Mammary epithelial cell (primary cell): Measurements from ENCODE around the gene P2RX1.

Source experiments
- EZH2 ChIP-seq: IDR thresholded peaks from 2 replicates; pipeline ENCODE4 v1.6.1; 2012; ENCODE audit warnings: low read length, inconsistent platforms, borderline replicate concordance
- TF ChIP-seq, protein P1 (sequence below), 2 donors: IDR thresholded peaks in 1 of 2; conservative IDR thresholded peaks in 1 of 2; 2 replicates each; pipeline ENCODE4 v1.5.1; 2011 to 2012; ENCODE audit warnings: inconsistent platforms in 2 of 2, low read length in 2 of 2, mild to moderate bottlenecking in 2 of 2, control low read depth in 1 of 2, low read depth in 1 of 2; ENCODE audit not compliant: insufficient read depth in 1 of 2; ENCODE audit errors: extremely low read depth in 1 of 2

DNA sequence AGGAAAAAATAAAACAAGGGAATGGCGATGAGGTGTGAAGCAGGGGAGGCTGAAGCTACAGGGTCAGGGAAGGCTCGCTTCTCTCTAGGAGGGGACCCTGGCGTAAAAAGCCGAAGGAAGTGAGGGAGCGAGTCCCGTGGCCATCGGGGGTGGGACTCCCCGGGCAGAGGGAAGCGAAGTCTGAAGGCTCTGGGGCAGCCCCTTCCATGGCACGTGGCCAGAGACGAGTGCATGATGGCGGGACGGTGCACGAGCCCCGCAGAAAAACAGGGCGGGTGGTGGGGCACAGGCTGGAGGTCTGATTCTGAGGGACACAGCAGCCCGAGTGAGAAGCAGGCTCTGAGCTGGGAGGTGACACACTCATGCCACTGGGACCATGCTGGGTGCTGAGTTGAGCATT is 49.2 kb downstream of the P2RX1 start:
- no peak for TF ChIP-seq EZH2
- TF ChIP-seq, protein P1, sequence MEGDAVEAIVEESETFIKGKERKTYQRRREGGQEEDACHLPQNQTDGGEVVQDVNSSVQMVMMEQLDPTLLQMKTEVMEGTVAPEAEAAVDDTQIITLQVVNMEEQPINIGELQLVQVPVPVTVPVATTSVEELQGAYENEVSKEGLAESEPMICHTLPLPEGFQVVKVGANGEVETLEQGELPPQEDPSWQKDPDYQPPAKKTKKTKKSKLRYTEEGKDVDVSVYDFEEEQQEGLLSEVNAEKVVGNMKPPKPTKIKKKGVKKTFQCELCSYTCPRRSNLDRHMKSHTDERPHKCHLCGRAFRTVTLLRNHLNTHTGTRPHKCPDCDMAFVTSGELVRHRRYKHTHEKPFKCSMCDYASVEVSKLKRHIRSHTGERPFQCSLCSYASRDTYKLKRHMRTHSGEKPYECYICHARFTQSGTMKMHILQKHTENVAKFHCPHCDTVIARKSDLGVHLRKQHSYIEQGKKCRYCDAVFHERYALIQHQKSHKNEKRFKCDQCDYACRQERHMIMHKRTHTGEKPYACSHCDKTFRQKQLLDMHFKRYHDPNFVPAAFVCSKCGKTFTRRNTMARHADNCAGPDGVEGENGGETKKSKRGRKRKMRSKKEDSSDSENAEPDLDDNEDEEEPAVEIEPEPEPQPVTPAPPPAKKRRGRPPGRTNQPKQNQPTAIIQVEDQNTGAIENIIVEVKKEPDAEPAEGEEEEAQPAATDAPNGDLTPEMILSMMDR (conservative IDR thresholded peaks at IDR 0.05 in 1 of 2, IDR thresholded peaks at IDR 0.05 in 1 of 2; ENCODE audit: extremely low read depth in 1 of 2, insufficient read depth in 1 of 2, low read depth in 1 of 2, low read length in 2 of 2): no peak
